PC-9 (cell line): ENCODE results near the gene SYT7. TPM values are rescaled to one million over a fixed set of nuclear protein-coding genes. Genes with fewer than 3 reads are reported as not detected.

ENCODE experiments used
- BruUV-seq: library from RNA; stranded (reverse); fragments of 400-500 nt; replicated peaks from 2 replicates; lab custom pipeline; 2021; lab: Mats Ljungman, UMichigan
- CTCF ChIA-PET: fragments of 300-600 bp; sonication (Branson Sonifier 250); formaldehyde crosslinking; loops from one replicate; lab custom pipeline; 2022; ENCODE audit warnings: antibody characterized with exemption; lab: Charles Lee
- POLR2A ChIA-PET: fragments of 300-600 bp; sonication (Branson Sonifier 250); formaldehyde crosslinking; loops from one replicate; lab custom pipeline; 2022; ENCODE audit warnings: antibody characterized with exemption; ENCODE audit not compliant: unreplicated experiment; lab: Charles Lee
- DNase-seq, 2 experiments: peaks; one replicate each; pipeline versions ENCODE4 v3.0.0 to v3.0.0-alpha.2; 2015 to 2022; ENCODE audit warnings: mixed read lengths in 1 of 2
- H2AFZ ChIP-seq: fragments of 200-600 bp; sonication (generic); 2 replicates; pipeline ENCODE4 v1.8.1; 2017; ENCODE audit warnings: antibody characterized with exemption
- H3F3A ChIP-seq: fragments of 200-600 bp; sonication (generic); 2 replicates; pipeline ENCODE4 v1.8.1; 2017; ENCODE audit warnings: antibody characterized with exemption, mild to moderate bottlenecking, low read depth; ENCODE audit not compliant: insufficient read depth
- H3K27ac ChIP-seq: fragments of 200-600 bp; sonication (generic); 2 replicates; pipeline ENCODE4 v1.6.1; 2016; ENCODE audit warnings: mixed run types
- H3K27me3 ChIP-seq: fragments of 200-600 bp; sonication (generic); 2 replicates; pipeline ENCODE4 v1.6.1; 2016; ENCODE audit warnings: low read depth, mixed run types; ENCODE audit not compliant: insufficient read depth
- H3K36me3 ChIP-seq: fragments of 200-600 bp; sonication (generic); 2 replicates; pipeline ENCODE4 v1.6.1; 2016; ENCODE audit warnings: low read depth, mixed run types
- H3K4me1 ChIP-seq: fragments of 200-600 bp; sonication (generic); replicated peaks from 2 replicates; pipeline ENCODE4 v1.6.1; 2016; ENCODE audit warnings: mixed run types; ENCODE audit not compliant: insufficient read depth
- H3K4me2 ChIP-seq: fragments of 200-600 bp; sonication (generic); 2 replicates; pipeline ENCODE4 v1.6.1; 2017; ENCODE audit warnings: mixed run types
- H3K4me3 ChIP-seq: fragments of 200-600 bp; sonication (generic); 2 replicates; pipeline ENCODE4 v1.6.1; 2016; ENCODE audit warnings: mixed run types
- H3K79me2 ChIP-seq: fragments of 200-600 bp; sonication (generic); 2 replicates; pipeline ENCODE4 v1.6.1; 2017; ENCODE audit warnings: low read depth, mixed run types
- H3K9me2 ChIP-seq: fragments of 200-600 bp; sonication (generic); 2 replicates; pipeline ENCODE4 v1.8.1; 2017; ENCODE audit warnings: mild to moderate bottlenecking; ENCODE audit not compliant: insufficient read depth
- H3K9me3 ChIP-seq: fragments of 200-600 bp; sonication (generic); 2 replicates; pipeline ENCODE4 v1.8.1; 2016; ENCODE audit warnings: low read depth; ENCODE audit not compliant: insufficient read depth
- H4K20me1 ChIP-seq: fragments of 200-600 bp; sonication (generic); 2 replicates; pipeline ENCODE4 v1.8.1; 2017; ENCODE audit not compliant: insufficient read depth
- CTCF ChIP-seq: fragments of 200-600 bp; sonication (generic); conservative IDR thresholded peaks from 2 replicates; pipeline ENCODE4 v1.6.1; 2017; ENCODE audit warnings: mixed run types, antibody characterized with exemption, mild to moderate bottlenecking, moderate library complexity
- EZH2 ChIP-seq: fragments of 200-600 bp; sonication (generic); IDR thresholded peaks from 2 replicates; pipeline ENCODE4 v1.8.0; 2017; ENCODE audit warnings: antibody characterized with exemption, low read depth
- intact Hi-C: fragments of 100-400 bp; cut with micrococcal nuclease; formaldehyde crosslinking; loops from one replicate; pipeline ENCODE4 v1.10.0; 2022; ENCODE audit not compliant: unreplicated experiment
- total RNA-seq: library from RNA; stranded (reverse); gene quantifications from 2 replicates; pipeline ENCODE4 v1.2.3, GENCODE V29; 2021

The SYT7 gene
- total RNA-seq, 1 experiment from 2014 or later, result 4.0 TPM

GRCh38 chr11:61539831-61540357 is 41.0 kb downstream of the SYT7 start:
- CTCF ChIA-PET, result no interaction called here
- H3K9me3 ChIP-seq, result no peaks in the 10 kb centered on the region
- no TSS peak for BruUV-seq
- H3K36me3 ChIP-seq, result no peaks in the 10 kb centered on the region
- no peak overlapping the region for H3K27ac ChIP-seq
- DNase-seq, result no peak
- intact Hi-C loops, result loop anchor here (2.0 kb wide), 1 partner anchor 85 kb away; no protein-coding TSS in a partner anchor
- peaks cover 25% of the 10 kb centered on the region for H3K4me1 ChIP-seq
- H4K20me1 ChIP-seq, result no peaks in the 10 kb centered on the region
- TF ChIP-seq CTCF (no peak), EZH2 (no peak)
- H3K79me2 ChIP-seq, result no peaks in the 10 kb centered on the region
- H3K4me3 ChIP-seq, result no peak overlapping the region
- no peaks in the 10 kb centered on the region; the same call in 1 of the 2 replicates for H3K27me3 ChIP-seq
- no peak overlapping the region for H3K4me2 ChIP-seq
- no peak overlapping the region for H2AFZ ChIP-seq
- no peaks in the 10 kb centered on the region for H3K9me2 ChIP-seq
- POLR2A ChIA-PET, result no interaction called here
- no peaks in the 10 kb centered on the region; the same call in 1 of the 2 replicates for H3F3A ChIP-seq

- DNase-seq, result no peak
- Histone ChIP-seq H3K9me2 (no peaks in the 10 kb centered on the region), H3K27me3 (peaks cover 8% of the 10 kb centered on the region; the same call in 1 of the 2 replicates), H3K4me2 (no peak overlapping the region), H3K36me3 (no peaks in the 10 kb centered on the region), H2AFZ (no peak overlapping the region), H4K20me1 (no peaks in the 10 kb centered on the region), H3K4me3 (no peak overlapping the region), H3K27ac (no peak overlapping the region), H3K4me1 (peaks cover 21% of the 10 kb centered on the region), H3F3A (no peaks in the 10 kb centered on the region; the same call in 1 of the 2 replicates), H3K9me3 (no peaks in the 10 kb centered on the region), H3K79me2 (no peaks in the 10 kb centered on the region)
- ChIA-PET POLR2A (no interaction called here), CTCF (interaction anchor here (0.6 kb wide), 1 partner anchor 28 kb away, joined by 3 read pairs; no protein-coding TSS in a partner anchor)
- intact Hi-C loops, result loop anchor here (2.0 kb wide), 1 partner anchor 86 kb away; no protein-coding TSS in a partner anchor
- TF ChIP-seq EZH2 (no peak), CTCF (no peak)
- no TSS peak for BruUV-seq
Observed at GRCh38 chr11:61539006-61539405, 41.9 kb downstream of the SYT7 start.

GRCh38 chr11:61538636-61538961 is 42.3 kb downstream of the SYT7 start:
- H3K36me3 ChIP-seq, result no peaks in the 10 kb centered on the region
- H3F3A ChIP-seq, result no peaks in the 10 kb centered on the region; the same call in 1 of the 2 replicates
- ChIA-PET CTCF (interaction anchor here (0.6 kb wide), 1 partner anchor 28 kb away, joined by 3 read pairs; no protein-coding TSS in a partner anchor), POLR2A (no interaction called here)
- no peak for DNase-seq
- peaks cover 12% of the 10 kb centered on the region; the same call in 1 of the 2 replicates for H3K27me3 ChIP-seq
- no peak overlapping the region for H2AFZ ChIP-seq
- H4K20me1 ChIP-seq, result no peaks in the 10 kb centered on the region
- intact Hi-C loops, result loop anchor here (2.0 kb wide), 1 partner anchor 86 kb away; no protein-coding TSS in a partner anchor
- no peak overlapping the region for H3K27ac ChIP-seq
- H3K4me1 ChIP-seq, result peaks cover 17% of the 10 kb centered on the region
- H3K9me3 ChIP-seq, result no peaks in the 10 kb centered on the region
- no peak overlapping the region for H3K4me3 ChIP-seq
- no peak for TF ChIP-seq EZH2
- no peak for TF ChIP-seq CTCF
- no TSS peak for BruUV-seq
- H3K9me2 ChIP-seq, result no peaks in the 10 kb centered on the region
- H3K4me2 ChIP-seq, result no peak overlapping the region
- H3K79me2 ChIP-seq, result no peaks in the 10 kb centered on the region
